Measurements from ENCODE around the gene SPHK2.

GRCh38 chr19:48624791-48625723 is 5.8 kb downstream of the SPHK2 start:
- no peak for TF ChIP-seq POLR2A (IDR thresholded peaks at IDR 0.05)
- no peak for TF ChIP-seq CTCF (IDR thresholded peaks at IDR 0.05)
- no peak for TF ChIP-seq EP300 (IDR thresholded peaks at IDR 0.05)
- no peak for TF ChIP-seq POLR2AphosphoS5 (IDR thresholded peaks at IDR 0.05)

Data from suprapubic skin (tissue), 4 donors.